Common myeloid progenitor, CD34-positive (primary cell): ENCODE results near the gene CEND1.

Experiments
- CTCF ChIA-PET: fragments of 350-600 bp; sonication (Branson Sonifier 250); formaldehyde crosslinking; loops from one replicate; lab custom pipeline; 2021; ENCODE audit warnings: antibody characterized with exemption; lab: Charles Lee
- POLR2A ChIA-PET: fragments of 350-600 bp; sonication (Branson Sonifier 250); formaldehyde crosslinking; loops from one replicate; lab custom pipeline; 2021; ENCODE audit warnings: antibody characterized with exemption; lab: Charles Lee
- DNase-seq, 3 donors: peaks; one replicate each; pipeline versions ENCODE4 v3.0.0 to v3.0.0-alpha.2; 2013
- H3K27ac ChIP-seq, 2 experiments: 1 replicate in 1 of 2; 2 replicates in 1 of 2; pipeline ENCODE4 v1.7.0; 2013; ENCODE audit warnings: inconsistent platforms in 2 of 2, low read length in 2 of 2, mild to moderate bottlenecking in 2 of 2, low read depth in 1 of 2, moderate library complexity in 1 of 2; ENCODE audit not compliant: severe bottlenecking in 2 of 2, insufficient read depth in 1 of 2, poor library complexity in 1 of 2
- H3K27me3 ChIP-seq, 5 experiments: replicated peaks in 2 of 5; 1 replicate in 3 of 5; 2 replicates in 2 of 5; pipeline versions ENCODE4 v1.6.1 to v1.7.0; 2013; ENCODE audit warnings: low read length in 4 of 5, mild to moderate bottlenecking in 2 of 5, moderate library complexity in 2 of 5, inconsistent platforms in 1 of 5; ENCODE audit not compliant: insufficient read depth in 5 of 5, control insufficient read depth in 4 of 5
- H3K36me3 ChIP-seq, 4 experiments: 1 replicate in 2 of 4; 2 replicates in 2 of 4; pipeline versions ENCODE4 v1.6.1 to v1.7.0; 2013; ENCODE audit warnings: low read length in 3 of 4, control low read depth in 1 of 4, mild to moderate bottlenecking in 1 of 4; ENCODE audit not compliant: control insufficient read depth in 4 of 4, insufficient read depth in 4 of 4
- H3K4me1 ChIP-seq, 4 experiments: 1 replicate in 3 of 4; 2 replicates in 1 of 4; pipeline versions ENCODE4 v1.6.1 to v1.7.1; 2013; ENCODE audit warnings: low read length in 3 of 4, mild to moderate bottlenecking in 3 of 4, control low read depth in 1 of 4, inconsistent platforms in 1 of 4, moderate library complexity in 1 of 4; ENCODE audit not compliant: control insufficient read depth in 4 of 4, insufficient read depth in 4 of 4; ENCODE audit errors: control extremely low read depth in 1 of 4
- H3K4me3 ChIP-seq, 7 experiments: 1 replicate in 4 of 7; 2 replicates in 3 of 7; pipeline versions ENCODE4 v1.5.1 to v1.7.0; 2013; ENCODE audit warnings: mild to moderate bottlenecking in 7 of 7, low read length in 6 of 7, moderate library complexity in 6 of 7, inconsistent platforms in 2 of 7, low read depth in 2 of 7, control low read depth in 1 of 7; ENCODE audit not compliant: insufficient read depth in 4 of 7, control insufficient read depth in 1 of 7; ENCODE audit errors: extremely low read depth in 1 of 7
- H3K9me3 ChIP-seq, 5 experiments: 1 replicate in 4 of 5; 2 replicates in 1 of 5; pipeline versions ENCODE4 v1.6.1 to v1.7.1; 2013; ENCODE audit warnings: low read length in 4 of 5, mild to moderate bottlenecking in 2 of 5, inconsistent platforms in 1 of 5, low read depth in 1 of 5, moderate library complexity in 1 of 5; ENCODE audit not compliant: control insufficient read depth in 4 of 5, insufficient read depth in 2 of 5; ENCODE audit errors: control extremely low read depth in 1 of 5
- WGBS: methylation state at CpG from one replicate; pipeline ENCODE4 v1.1.5; 2013; ENCODE audit not compliant: insufficient coverage; 5-methylcytosine and 5-hydroxymethylcytosine counted together

Gene CEND1

GRCh38 chr11:763549-764321 is 26.2 kb downstream of the CEND1 start:
- H3K4me3 ChIP-seq = no peak overlapping the region
- DNase-seq = no peak
- POLR2A ChIA-PET = interaction anchor here (0.6 to 0.7 kb wide), 2 partner anchors 15 to 59 kb away, joined by 3 to 4 read pairs; no protein-coding TSS in a partner anchor
- 98% methylated on average over 13 of the region's 22 CpGs for WGBS
- H3K4me1 ChIP-seq = no peaks in the 10 kb centered on the region
- no peaks in the 10 kb centered on the region for H3K9me3 ChIP-seq
- CTCF ChIA-PET = interaction anchor here (0.8 to 5.0 kb wide), 14 partner anchors 9 to 207 kb away, joined by 3 to 50 read pairs (median 4); partner anchors contain the start of genes DEAF1, TALDO1 and TMEM80
- peaks cover 12 to 78% (median 62%) of the 10 kb centered on the region in 4 experiments for H3K36me3 ChIP-seq
- no peak overlapping the region for H3K27ac ChIP-seq
- no peaks in the 10 kb centered on the region for H3K27me3 ChIP-seq

- Histone ChIP-seq H3K4me3 (no peak overlapping the region), H3K9me3 (no peaks in the 10 kb centered on the region), H3K27ac (no peak overlapping the region), H3K27me3 (no peaks in the 10 kb centered on the region), H3K4me1 (no peaks in the 10 kb centered on the region), H3K36me3 (peaks cover 12 to 84% (median 63%) of the 10 kb centered on the region in 4 experiments)
- ChIA-PET POLR2A (no interaction called here), CTCF (interaction anchor here (0.6 to 9.7 kb wide), 10 partner anchors 8 to 266 kb away, joined by 3 to 103 read pairs (median 4); partner anchors contain the start of genes DEAF1, TALDO1 and TMEM80)
- DNase-seq = no peak
- 96% methylated on average over 8 of the region's 24 CpGs for WGBS
Measured at GRCh38 chr11:763073-763463, 26.8 kb downstream of the CEND1 start.

- H3K36me3 ChIP-seq = peaks cover 12 to 87% (median 63%) of the 10 kb centered on the region in 4 experiments
- no peak overlapping the region for H3K4me3 ChIP-seq
- ChIA-PET POLR2A (no interaction called here), CTCF (interaction anchor here (0.6 to 9.7 kb wide), 7 partner anchors 7 to 267 kb away, joined by 3 to 103 read pairs (median 10); partner anchors contain the start of gene TALDO1)
- H3K27me3 ChIP-seq = no peaks in the 10 kb centered on the region
- H3K9me3 ChIP-seq = no peaks in the 10 kb centered on the region
- DNase-seq = peak; percentile 51 to 79 (median 78)
- H3K27ac ChIP-seq = no peak overlapping the region
- WGBS = 46% methylated on average over 6 of the region's 10 CpGs
- no peaks in the 10 kb centered on the region for H3K4me1 ChIP-seq
Measured at GRCh38 chr11:762421-763072, 27.3 kb downstream of the CEND1 start.

- no peak for DNase-seq
- WGBS = 99% methylated on average over 7 of the region's 8 CpGs
- POLR2A ChIA-PET = no interaction called here
- H3K27me3 ChIP-seq = no peaks in the 10 kb centered on the region
- no peaks in the 10 kb centered on the region for H3K4me1 ChIP-seq
- no peak overlapping the region for H3K4me3 ChIP-seq
- H3K9me3 ChIP-seq = no peaks in the 10 kb centered on the region
- peaks cover 12 to 87% (median 64%) of the 10 kb centered on the region in 4 experiments for H3K36me3 ChIP-seq
- H3K27ac ChIP-seq = no peak overlapping the region
- CTCF ChIA-PET = interaction anchor here (0.8 to 9.7 kb wide), 8 partner anchors 10 to 99 kb away, joined by 3 to 103 read pairs (median 4); partner anchors contain the start of genes GATD1 and TALDO1
Measured at GRCh38 chr11:761526-762108, 28.3 kb downstream of the CEND1 start.

GRCh38 chr11:760236-760635 is 29.7 kb downstream of the CEND1 start:
- POLR2A ChIA-PET = no interaction called here
- Histone ChIP-seq H3K9me3 (no peaks in the 10 kb centered on the region), H3K4me3 (no peak overlapping the region), H3K36me3 (peaks cover 12 to 88% (median 71%) of the 10 kb centered on the region in 4 experiments), H3K4me1 (no peaks in the 10 kb centered on the region), H3K27ac (no peak overlapping the region), H3K27me3 (no peaks in the 10 kb centered on the region)
- CTCF ChIA-PET = interaction anchor here (0.7 to 9.7 kb wide), 3 partner anchors 16 to 35 kb away, joined by 3 to 103 read pairs (median 5); no protein-coding TSS in a partner anchor
- no peak for DNase-seq

- no peak for DNase-seq
Measured at GRCh38 chr11:749731-750130, 40.2 kb downstream of the CEND1 start.

More at GRCh38 chr11:749731-750130, 40.2 kb downstream of the CEND1 start:
- POLR2A ChIA-PET = no interaction called here
- CTCF ChIA-PET = interaction anchor here (0.6 to 9.2 kb wide), 5 partner anchors 9 to 65 kb away, joined by 3 to 133 read pairs (median 6); no protein-coding TSS in a partner anchor
- WGBS = 6% methylated on average over 2 of the region's 2 CpGs
- Histone ChIP-seq H3K27me3 (no peaks in the 10 kb centered on the region), H3K4me1 (peaks cover 7 to 56% (median 43%) of the 10 kb centered on the region in 4 experiments), H3K4me3 (peak overlapping the region in 6 of 7 experiments; percentile 44 to 100 (median 94)), H3K27ac (peak overlapping the region; percentile 91 to 99), H3K36me3 (peaks cover 0 to 20% (median 5%) of the 10 kb centered on the region in 4 experiments), H3K9me3 (no peaks in the 10 kb centered on the region)
